Neutrophil (primary cell): ENCODE data around the gene HIP1.

Source experiments
- H3K27ac ChIP-seq: fragments of 200-600 bp; sonication (generic); 2 replicates; pipeline ENCODE4 v1.5.1; 2016; ENCODE audit warnings: mild to moderate bottlenecking, moderate library complexity
- H3K27me3 ChIP-seq: fragments of 200-600 bp; sonication (generic); 2 replicates; pipeline ENCODE4 v1.6.0; 2016; ENCODE audit warnings: mild to moderate bottlenecking
- H3K36me3 ChIP-seq: fragments of 200-600 bp; sonication (generic); 2 replicates; pipeline ENCODE4 v1.5.1; 2017
- H3K4me1 ChIP-seq, 2 experiments: fragments of 200-600 bp in 1 of 2; sonication (generic) in 1 of 2; 1 replicate in 1 of 2; 2 replicates in 1 of 2; pipeline versions ENCODE4 v1.5.1 to v1.6.1; 2013 to 2016; ENCODE audit warnings: low read depth in 1 of 2, low read length in 1 of 2, mild to moderate bottlenecking in 1 of 2, moderate library complexity in 1 of 2; ENCODE audit not compliant: control insufficient read depth in 1 of 2, insufficient read depth in 1 of 2
- H3K4me3 ChIP-seq, 2 experiments: fragments of 200-600 bp in 1 of 2; sonication (generic) in 1 of 2; 1 replicate in 1 of 2; 2 replicates in 1 of 2; pipeline ENCODE4 v1.5.1; 2013 to 2016; ENCODE audit warnings: low read depth in 1 of 2, low read length in 1 of 2, mild to moderate bottlenecking in 1 of 2, moderate library complexity in 1 of 2
- H3K9me3 ChIP-seq: fragments of 200-600 bp; sonication (generic); 2 replicates; pipeline ENCODE4 v1.5.1; 2016
- CTCF ChIP-seq: fragments of 200-600 bp; sonication (generic); IDR thresholded peaks from 2 replicates; pipeline ENCODE4 v1.5.1; 2016; ENCODE audit warnings: antibody characterized with exemption

HIP1 gene

GRCh38 chr7:75652788-75653187 is 86.0 kb downstream of the HIP1 start:
- no peaks in the 10 kb centered on the region for H3K36me3 ChIP-seq
- H3K9me3 ChIP-seq, result no peaks in the 10 kb centered on the region
- H3K4me1 ChIP-seq, result no peaks in the 10 kb centered on the region
- H3K27me3 ChIP-seq, result peaks cover 4% of the 10 kb centered on the region
- no peak overlapping the region for H3K4me3 ChIP-seq
- no peak overlapping the region for H3K27ac ChIP-seq
- TF ChIP-seq CTCF, result no peak

- H3K9me3 ChIP-seq, result no peaks in the 10 kb centered on the region
- no peak for TF ChIP-seq CTCF
- no peak overlapping the region for H3K4me3 ChIP-seq
- H3K27ac ChIP-seq, result no peak overlapping the region
- H3K4me1 ChIP-seq, result no peaks in the 10 kb centered on the region
- H3K27me3 ChIP-seq, result peaks cover 4% of the 10 kb centered on the region
- H3K36me3 ChIP-seq, result no peaks in the 10 kb centered on the region
These were observed 88.1 kb downstream of the HIP1 start for GRCh38 chr7:75650681-75651080.

- Histone ChIP-seq H3K27me3 (peaks cover 4% of the 10 kb centered on the region), H3K4me3 (no peak overlapping the region), H3K27ac (no peak overlapping the region), H3K4me1 (no peaks in the 10 kb centered on the region), H3K9me3 (no peaks in the 10 kb centered on the region), H3K36me3 (no peaks in the 10 kb centered on the region)
- no peak for TF ChIP-seq CTCF
These were observed 88.7 kb downstream of the HIP1 start for GRCh38 chr7:75650062-75650461.

- no peaks in the 10 kb centered on the region for H3K36me3 ChIP-seq
- H3K4me3 ChIP-seq, result no peak overlapping the region
- no peak for TF ChIP-seq CTCF
- no peak overlapping the region for H3K27ac ChIP-seq
- no peaks in the 10 kb centered on the region for H3K4me1 ChIP-seq
- H3K9me3 ChIP-seq, result no peaks in the 10 kb centered on the region
- peaks cover 4% of the 10 kb centered on the region for H3K27me3 ChIP-seq
These were observed 89.3 kb downstream of the HIP1 start for GRCh38 chr7:75649462-75649861.

GRCh38 chr7:75647709-75648438 is 90.9 kb downstream of the HIP1 start:
- Histone ChIP-seq H3K4me1 (peaks cover 0 to under 1% of the 10 kb centered on the region in 2 experiments), H3K36me3 (no peaks in the 10 kb centered on the region), H3K27me3 (peaks cover 4% of the 10 kb centered on the region), H3K9me3 (no peaks in the 10 kb centered on the region), H3K27ac (no peak overlapping the region), H3K4me3 (no peak overlapping the region)
- no peak for TF ChIP-seq CTCF
